Activated naive CD4-positive, alpha-beta T cell treated with anti-CD3 and anti-CD28 coated beads for 36 hours (primary cell): ENCODE data around the gene SLC6A13. TPM values are rescaled to one million over a fixed set of nuclear protein-coding genes. Genes with fewer than 3 reads are reported as not detected.
"Not testable (repeated sequence)": the region's sequence is repeated elsewhere in the genome, so short reads cannot be mapped to it uniquely, and the experiment has no call there.

Source experiments
- CTCF ChIA-PET: fragments of 350-600 bp; sonication (Branson Sonifier 250); formaldehyde crosslinking; loops from one replicate; lab custom pipeline; 2021; ENCODE audit warnings: antibody characterized with exemption; lab: Charles Lee
- DNase-seq: peaks from one replicate; pipeline ENCODE4 v3.0.0-alpha.2; 2020
- H3K27ac Mint-ChIP-seq: one replicate; pipeline ENCODE4 v1.8.0; 2021; ENCODE audit warnings: mild to moderate bottlenecking, mixed read lengths
- H3K27me3 Mint-ChIP-seq: one replicate; pipeline ENCODE4 v1.8.0; 2021; ENCODE audit warnings: low read depth, mixed read lengths
- H3K36me3 Mint-ChIP-seq: one replicate; pipeline ENCODE4 v1.8.0; 2021; ENCODE audit warnings: low read depth, mixed read lengths
- H3K4me1 Mint-ChIP-seq: one replicate; pipeline ENCODE4 v1.8.0; 2021; ENCODE audit warnings: low read depth, mixed read lengths
- H3K4me3 Mint-ChIP-seq: one replicate; pipeline ENCODE4 v1.8.0; 2021; ENCODE audit warnings: mild to moderate bottlenecking, moderate library complexity, mixed read lengths
- H3K9me3 Mint-ChIP-seq: one replicate; pipeline ENCODE4 v1.8.0; 2021; ENCODE audit warnings: mixed read lengths
- intact Hi-C: fragments of 100-400 bp; cut with micrococcal nuclease; formaldehyde crosslinking; loops from one replicate; pipeline ENCODE4 v1.15.1; 2023
- total RNA-seq, 2 experiments: library from RNA; stranded (reverse); gene quantifications; one replicate each; pipeline ENCODE4 v1.2.3, GENCODE V29; 2021

The SLC6A13 gene
- total RNA-seq: not detected

GRCh38 chr12:262817-263216 is at the start of gene SLC6A13:
SLC6A13 (minus strand) TSS chr12:262836; CDS start chr12:260052, 2,784 bp downstream.
- Mint-ChIP-seq H3K4me1 (peaks cover 11% of the 10 kb centered on the region), H3K36me3 (no peaks in the 10 kb centered on the region)

GRCh38 chr12:308511-308910 is 45.9 kb upstream of the SLC6A13 start:
- no peak overlapping the region for H3K27ac Mint-ChIP-seq
- H3K4me3 Mint-ChIP-seq: no peak overlapping the region
- no peaks in the 10 kb centered on the region for H3K27me3 Mint-ChIP-seq
- H3K4me1 Mint-ChIP-seq: peaks cover 3% of the 10 kb centered on the region
- intact Hi-C loops: no loop called here
- no peaks in the 10 kb centered on the region for H3K9me3 Mint-ChIP-seq
- CTCF ChIA-PET: no interaction called here
- H3K36me3 Mint-ChIP-seq: peaks cover 71% of the 10 kb centered on the region
- no peak for DNase-seq

More at GRCh38 chr12:262817-263216, at the start of gene SLC6A13:
- H3K27me3 Mint-ChIP-seq: peaks cover 11% of the 10 kb centered on the region
- intact Hi-C loops: no loop called here
- DNase-seq: no peak
- CTCF ChIA-PET: interaction anchor here (0.7 to 1.1 kb wide), 2 partner anchors 180 to 284 kb away, joined by 3 to 4 read pairs; no protein-coding TSS in a partner anchor
- H3K9me3 Mint-ChIP-seq: no peaks in the 10 kb centered on the region
- no peak within 1 kb of the TSS for H3K4me3 Mint-ChIP-seq
- no peak within 1 kb of the TSS for H3K27ac Mint-ChIP-seq

GRCh38 chr12:307406-307805 is 44.8 kb upstream of the SLC6A13 start:
- intact Hi-C loops: no loop called here
- CTCF ChIA-PET: no interaction called here
- H3K4me1 Mint-ChIP-seq: peaks cover 12% of the 10 kb centered on the region
- DNase-seq: no peak
- H3K36me3 Mint-ChIP-seq: peaks cover 76% of the 10 kb centered on the region
- peaks cover 2% of the 10 kb centered on the region for H3K9me3 Mint-ChIP-seq
- no peak overlapping the region for H3K4me3 Mint-ChIP-seq
- H3K27me3 Mint-ChIP-seq: no peaks in the 10 kb centered on the region
- H3K27ac Mint-ChIP-seq: no peak overlapping the region

GRCh38 chr12:304805-305204 is 42.2 kb upstream of the SLC6A13 start:
- H3K27ac Mint-ChIP-seq: no peak overlapping the region
- no peaks in the 10 kb centered on the region for H3K27me3 Mint-ChIP-seq
- no peak for DNase-seq
- no peak overlapping the region for H3K4me3 Mint-ChIP-seq
- CTCF ChIA-PET: no interaction called here
- peaks cover 83% of the 10 kb centered on the region for H3K36me3 Mint-ChIP-seq
- intact Hi-C loops: no loop called here
- H3K9me3 Mint-ChIP-seq: peaks cover 17% of the 10 kb centered on the region
- H3K4me1 Mint-ChIP-seq: peaks cover 37% of the 10 kb centered on the region

- CTCF ChIA-PET, intact Hi-C loops, H3K4me3 Mint-ChIP-seq, H3K27ac Mint-ChIP-seq, DNase-seq, H3K27me3 Mint-ChIP-seq: not testable (repeated sequence)
- Mint-ChIP-seq H3K4me1 (peaks cover 44% of the 10 kb centered on the region), H3K36me3 (peaks cover 83% of the 10 kb centered on the region), H3K9me3 (peaks cover 20% of the 10 kb centered on the region)
Observed at GRCh38 chr12:302766-303165, 40.1 kb upstream of the SLC6A13 start.

- Mint-ChIP-seq H3K9me3 (peaks cover 20% of the 10 kb centered on the region), H3K27ac (peak overlapping the region; percentile 77), H3K36me3 (peaks cover 74% of the 10 kb centered on the region), H3K4me1 (peaks cover 46% of the 10 kb centered on the region)
- DNase-seq, H3K4me3 Mint-ChIP-seq, CTCF ChIA-PET, H3K27me3 Mint-ChIP-seq: not testable (repeated sequence)
- intact Hi-C loops: loop anchor here (1.0 kb wide), 1 partner anchor 14 kb away; no protein-coding TSS in a partner anchor
Observed at GRCh38 chr12:300166-300565, 37.5 kb upstream of the SLC6A13 start.

- Mint-ChIP-seq H3K4me1 (peaks cover 44% of the 10 kb centered on the region), H3K9me3 (peaks cover 20% of the 10 kb centered on the region), H3K36me3 (peaks cover 77% of the 10 kb centered on the region)
- H3K27ac Mint-ChIP-seq, H3K4me3 Mint-ChIP-seq, DNase-seq, H3K27me3 Mint-ChIP-seq, intact Hi-C loops, CTCF ChIA-PET: not testable (repeated sequence)
Observed at GRCh38 chr12:299511-299910, 36.9 kb upstream of the SLC6A13 start.

GRCh38 chr12:298059-298458 is 35.4 kb upstream of the SLC6A13 start:
- H3K27ac Mint-ChIP-seq, DNase-seq, intact Hi-C loops, H3K27me3 Mint-ChIP-seq, CTCF ChIA-PET, H3K4me3 Mint-ChIP-seq: not testable (repeated sequence)
- Mint-ChIP-seq H3K36me3 (peaks cover 74% of the 10 kb centered on the region), H3K4me1 (peaks cover 43% of the 10 kb centered on the region), H3K9me3 (peaks cover 20% of the 10 kb centered on the region)

- DNase-seq: no peak
- peaks cover 61% of the 10 kb centered on the region for H3K36me3 Mint-ChIP-seq
- H3K4me3 Mint-ChIP-seq: no peak overlapping the region
- intact Hi-C loops: no loop called here
- CTCF ChIA-PET: interaction anchor here (0.7 kb wide), 1 partner anchor 143 kb away, joined by 4 read pairs; no protein-coding TSS in a partner anchor
- H3K27ac Mint-ChIP-seq: no peak overlapping the region
- peaks cover 32% of the 10 kb centered on the region for H3K4me1 Mint-ChIP-seq
- no peaks in the 10 kb centered on the region for H3K27me3 Mint-ChIP-seq
- H3K9me3 Mint-ChIP-seq: peaks cover 6% of the 10 kb centered on the region
Observed at GRCh38 chr12:295132-295531, 32.5 kb upstream of the SLC6A13 start.

GRCh38 chr12:293199-293598 is 30.6 kb upstream of the SLC6A13 start:
- H3K4me1 Mint-ChIP-seq: peaks cover 29% of the 10 kb centered on the region
- H3K27ac Mint-ChIP-seq: no peak overlapping the region
- no peak for DNase-seq
- H3K4me3 Mint-ChIP-seq: no peak overlapping the region
- H3K36me3 Mint-ChIP-seq: peaks cover 46% of the 10 kb centered on the region
- no peaks in the 10 kb centered on the region for H3K9me3 Mint-ChIP-seq
- intact Hi-C loops: no loop called here
- CTCF ChIA-PET: no interaction called here
- H3K27me3 Mint-ChIP-seq: no peaks in the 10 kb centered on the region

GRCh38 chr12:292186-292585 is 29.6 kb upstream of the SLC6A13 start:
- Mint-ChIP-seq H3K27ac (peak overlapping the region; percentile 11), H3K9me3 (no peaks in the 10 kb centered on the region), H3K4me1 (peaks cover 37% of the 10 kb centered on the region), H3K27me3 (no peaks in the 10 kb centered on the region), H3K36me3 (peaks cover 44% of the 10 kb centered on the region), H3K4me3 (no peak overlapping the region)
- intact Hi-C loops: no loop called here
- DNase-seq: no peak
- CTCF ChIA-PET: no interaction called here

- CTCF ChIA-PET: no interaction called here
- Mint-ChIP-seq H3K27ac (peak overlapping the region; percentile 63), H3K9me3 (no peaks in the 10 kb centered on the region), H3K27me3 (no peaks in the 10 kb centered on the region), H3K4me3 (no peak overlapping the region), H3K4me1 (peaks cover 46% of the 10 kb centered on the region), H3K36me3 (peaks cover 49% of the 10 kb centered on the region)
- DNase-seq: no peak
- intact Hi-C loops: no loop called here
Observed at GRCh38 chr12:291153-291723, 28.6 kb upstream of the SLC6A13 start.

GRCh38 chr12:288687-289086 is 26.1 kb upstream of the SLC6A13 start:
- no peaks in the 10 kb centered on the region for H3K9me3 Mint-ChIP-seq
- intact Hi-C loops: no loop called here
- no peaks in the 10 kb centered on the region for H3K27me3 Mint-ChIP-seq
- peaks cover 61% of the 10 kb centered on the region for H3K4me1 Mint-ChIP-seq
- H3K27ac Mint-ChIP-seq: no peak overlapping the region
- no peak for DNase-seq
- no peak overlapping the region for H3K4me3 Mint-ChIP-seq
- CTCF ChIA-PET: interaction anchor here (0.7 to 1.0 kb wide), 2 partner anchors 13 to 43 kb away, joined by 3 read pairs; no protein-coding TSS in a partner anchor
- peaks cover 46% of the 10 kb centered on the region for H3K36me3 Mint-ChIP-seq
